Measurements from ENCODE around the gene C1QB. TPM values are rescaled to one million over a fixed set of nuclear protein-coding genes. Genes with fewer than 3 reads are reported as not detected.

C1QB gene
- total and polyA plus RNA-seq, 2 of the 4 experiments (the other 2 are of a cell fraction) = not detected

DNA sequence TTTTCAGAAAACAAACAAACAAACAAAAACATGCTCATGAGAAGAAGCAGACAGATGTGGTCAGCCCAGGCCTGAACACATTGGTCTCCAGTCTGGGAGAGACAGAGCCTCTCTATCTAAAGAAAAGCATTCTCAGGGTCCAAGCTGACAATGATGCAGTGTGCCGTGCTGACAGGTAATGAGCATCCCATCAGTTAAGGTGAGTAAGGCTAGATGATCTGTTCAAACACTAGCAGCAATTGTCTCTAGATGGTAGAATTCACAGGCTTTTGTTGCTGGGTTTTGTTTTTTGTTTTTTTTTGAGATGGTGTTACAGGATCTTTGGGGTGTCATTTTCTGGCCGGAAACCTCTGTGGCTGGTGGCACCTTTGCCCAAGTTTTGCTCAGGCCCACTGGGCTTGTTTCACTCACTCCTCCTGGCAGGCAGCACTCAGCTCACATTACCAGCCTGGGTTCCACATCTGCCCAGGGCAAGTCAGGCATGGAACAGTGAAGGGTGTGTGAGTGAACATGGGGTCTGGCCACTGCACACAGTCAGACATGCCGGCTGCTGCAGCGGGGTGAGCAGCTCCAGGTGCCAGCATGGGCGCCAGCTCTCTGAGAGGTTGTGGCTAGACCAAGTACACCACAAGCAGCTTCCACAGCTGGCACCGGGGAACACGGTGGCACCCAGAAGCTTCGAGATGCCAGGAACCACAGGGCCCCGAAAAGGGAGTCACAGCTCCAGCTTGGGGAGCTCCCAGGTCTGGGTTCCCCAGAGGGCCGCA is 19.2 kb upstream of the C1QB start:
- Histone ChIP-seq H3K36me3 (ENCODE audit: control insufficient read depth, insufficient read depth, low read length) (no peaks in the 10 kb centered on the region), H3K14ac (replicated peaks; ENCODE audit: low read depth, low read length) (no peak overlapping the region), H4K5ac (ENCODE audit: low read depth, low read length) (no peak overlapping the region), H4K20me1 (ENCODE audit: insufficient read depth, low read length) (no peaks in the 10 kb centered on the region), H2BK20ac (ENCODE audit: low read depth, low read length) (no peak overlapping the region), H3K27me3 (ENCODE audit: control insufficient read depth, insufficient read depth, low read length) (peaks cover 66% of the 10 kb centered on the region), H3K79me1 (ENCODE audit: low read depth in 1 of 2, low read length in 2 of 2) (no peaks in the 10 kb centered on the region), H2AFZ (replicated peaks; ENCODE audit: low read length, poor library complexity) (no peak overlapping the region), H2BK120ac (ENCODE audit: low read depth, low read length) (no peak overlapping the region), H3K4me1 (ENCODE audit: control insufficient read depth, insufficient read depth, low read length) (no peaks in the 10 kb centered on the region), H2AK5ac (ENCODE audit: low read depth, low read length) (no peak overlapping the region), H2BK5ac (ENCODE audit: low read depth, low read length, poor library complexity, severe bottlenecking) (no peak overlapping the region), H3K9ac (ENCODE audit: low read depth, low read length) (no peak overlapping the region), H3K9me3 (ENCODE audit: control insufficient read depth, insufficient read depth, low read length) (peaks cover 3% of the 10 kb centered on the region; the same call in 1 of the 2 replicates), H2AK9ac (replicated peaks; ENCODE audit: low read depth, low read length, poor library complexity) (no peak overlapping the region), H3K9me1 (ENCODE audit: insufficient read depth, low read length) (no peaks in the 10 kb centered on the region), H3K4ac (ENCODE audit: low read depth, low read length) (no peak overlapping the region), H2BK15ac (ENCODE audit: low read depth, low read length) (no peak overlapping the region), H3K56ac (ENCODE audit: extremely low read depth, insufficient read depth, low read length) (no peak overlapping the region), H3K4me2 (ENCODE audit: low read depth, low read length) (no peak overlapping the region), H3K18ac (ENCODE audit: low read depth, low read length) (no peak overlapping the region), H3K4me3 (ENCODE audit: insufficient read depth, low read depth, low read length) (no peak overlapping the region), H4K8ac (ENCODE audit: low read depth in 2 of 2, low read length in 2 of 2) (no peak overlapping the region), H3K23ac (ENCODE audit: low read depth, low read length) (no peak overlapping the region), H3K27ac (ENCODE audit: insufficient read depth, low read length) (no peak overlapping the region), H4K91ac (ENCODE audit: insufficient read depth, low read depth, low read length) (no peak overlapping the region)
- CTCF ChIA-PET = no interaction called here
- dilution Hi-C loops (cut with HindIII; ENCODE audit: low sequenced_read_pairs, unreplicated experiment) (no loop called here), in situ Hi-C loops (cut with MboI; ENCODE audit: low sequenced_read_pairs) (no loop called here), intact Hi-C loops (cut with micrococcal nuclease) (no loop called here)
- BruUV-seq (replicated peaks) = no TSS peak
- WGBS, 2 experiments (ENCODE audit: extremely low coverage in 2 of 2, insufficient read length in 1 of 2) = 84% methylated on average over 5 of the region's 10 CpGs; no CpG with 5 or more reads in 1 of the 2 experiments
- ATAC-seq (ENCODE audit: low read depth) = no peak
- no peak for DNase-seq
- TF ChIP-seq CEBPB (IDR thresholded peaks at IDR 0.05; ENCODE audit: low read depth, low read length) (no peak), SMC3 (IDR thresholded peaks at IDR 0.05; ENCODE audit: low read depth, low read length) (no peak), RCOR1 (IDR thresholded peaks at IDR 0.05; ENCODE audit: insufficient replicate concordance, low read length) (no peak), MXI1 (IDR thresholded peaks at IDR 0.05; ENCODE audit: borderline replicate concordance, low read depth, low read length) (no peak), RAD21 (IDR thresholded peaks at IDR 0.05; ENCODE audit: low read length) (no peak), BHLHE40 (IDR thresholded peaks at IDR 0.05; ENCODE audit: low read depth, low read length) (no peak), MAFK (IDR thresholded peaks at IDR 0.05; ENCODE audit: low read depth, low read length) (no peak), POLR2A (IDR thresholded peaks at IDR 0.05; ENCODE audit: low read depth, low read length) (no peak), RFX5 (IDR thresholded peaks at IDR 0.05; ENCODE audit: low read depth, low read length) (no peak), CHD1 (IDR thresholded peaks at IDR 0.05; ENCODE audit: low read depth, low read length) (no peak), FOS (IDR thresholded peaks at IDR 0.05; ENCODE audit: low read depth, low read length) (no peak), MAZ (IDR thresholded peaks at IDR 0.05; ENCODE audit: borderline replicate concordance, low read depth, low read length) (no peak), NFE2L2 (IDR thresholded peaks at IDR 0.05; ENCODE audit: low read depth, low read length) (no peak)
- TF ChIP-seq, protein P1, sequence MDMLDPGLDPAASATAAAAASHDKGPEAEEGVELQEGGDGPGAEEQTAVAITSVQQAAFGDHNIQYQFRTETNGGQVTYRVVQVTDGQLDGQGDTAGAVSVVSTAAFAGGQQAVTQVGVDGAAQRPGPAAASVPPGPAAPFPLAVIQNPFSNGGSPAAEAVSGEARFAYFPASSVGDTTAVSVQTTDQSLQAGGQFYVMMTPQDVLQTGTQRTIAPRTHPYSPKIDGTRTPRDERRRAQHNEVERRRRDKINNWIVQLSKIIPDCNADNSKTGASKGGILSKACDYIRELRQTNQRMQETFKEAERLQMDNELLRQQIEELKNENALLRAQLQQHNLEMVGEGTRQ (IDR thresholded peaks at IDR 0.05; ENCODE audit: low read depth, low read length) = no peak
- TF ChIP-seq, protein P2, sequence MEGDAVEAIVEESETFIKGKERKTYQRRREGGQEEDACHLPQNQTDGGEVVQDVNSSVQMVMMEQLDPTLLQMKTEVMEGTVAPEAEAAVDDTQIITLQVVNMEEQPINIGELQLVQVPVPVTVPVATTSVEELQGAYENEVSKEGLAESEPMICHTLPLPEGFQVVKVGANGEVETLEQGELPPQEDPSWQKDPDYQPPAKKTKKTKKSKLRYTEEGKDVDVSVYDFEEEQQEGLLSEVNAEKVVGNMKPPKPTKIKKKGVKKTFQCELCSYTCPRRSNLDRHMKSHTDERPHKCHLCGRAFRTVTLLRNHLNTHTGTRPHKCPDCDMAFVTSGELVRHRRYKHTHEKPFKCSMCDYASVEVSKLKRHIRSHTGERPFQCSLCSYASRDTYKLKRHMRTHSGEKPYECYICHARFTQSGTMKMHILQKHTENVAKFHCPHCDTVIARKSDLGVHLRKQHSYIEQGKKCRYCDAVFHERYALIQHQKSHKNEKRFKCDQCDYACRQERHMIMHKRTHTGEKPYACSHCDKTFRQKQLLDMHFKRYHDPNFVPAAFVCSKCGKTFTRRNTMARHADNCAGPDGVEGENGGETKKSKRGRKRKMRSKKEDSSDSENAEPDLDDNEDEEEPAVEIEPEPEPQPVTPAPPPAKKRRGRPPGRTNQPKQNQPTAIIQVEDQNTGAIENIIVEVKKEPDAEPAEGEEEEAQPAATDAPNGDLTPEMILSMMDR (conservative IDR thresholded peaks at IDR 0.05; ENCODE audit: low read depth, low read length) = no peak
- POLR2A ChIA-PET (ENCODE audit: unreplicated experiment) = no interaction called here
